ENCODE results near the gene CHRND. TPM values are rescaled to one million over a fixed set of nuclear protein-coding genes. Genes with fewer than 3 reads are reported as not detected.

Gene CHRND
- total and polyA plus RNA-seq, 2 donors from 2014 or later: not detected

DNA sequence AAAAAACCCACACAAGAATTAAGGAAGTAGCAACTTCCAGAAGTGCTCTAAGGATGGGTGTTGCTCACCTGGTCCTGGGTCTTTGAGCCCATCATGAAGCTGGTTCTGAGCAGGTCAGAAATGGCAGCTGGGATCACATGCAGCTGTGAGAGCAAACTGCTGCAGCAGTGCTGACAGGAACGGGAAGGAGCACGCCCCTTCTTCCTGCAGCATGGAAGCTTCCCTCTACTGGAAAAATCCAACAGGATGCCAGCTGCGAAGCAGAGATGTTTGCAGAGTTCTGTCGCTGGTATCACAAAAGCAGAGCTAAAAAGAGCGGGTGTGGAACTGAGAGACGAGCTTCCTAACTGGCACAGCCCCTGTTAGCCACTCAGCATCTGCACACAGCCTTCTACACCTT lies 58.3 kb downstream of the CHRND start:
- intact Hi-C loops (cut with DNase I): no loop called here
- H3K9ac ChIP-seq (ENCODE audit: low read length in 3 of 3): no peak overlapping the region
- H3K36me3 ChIP-seq (ENCODE audit: control insufficient read depth in 2 of 3, insufficient read depth in 3 of 3, low read length in 3 of 3): peaks cover 0 to 25% (median 6%) of the 10 kb centered on the region in 3 donors
- TF ChIP-seq, protein P1, sequence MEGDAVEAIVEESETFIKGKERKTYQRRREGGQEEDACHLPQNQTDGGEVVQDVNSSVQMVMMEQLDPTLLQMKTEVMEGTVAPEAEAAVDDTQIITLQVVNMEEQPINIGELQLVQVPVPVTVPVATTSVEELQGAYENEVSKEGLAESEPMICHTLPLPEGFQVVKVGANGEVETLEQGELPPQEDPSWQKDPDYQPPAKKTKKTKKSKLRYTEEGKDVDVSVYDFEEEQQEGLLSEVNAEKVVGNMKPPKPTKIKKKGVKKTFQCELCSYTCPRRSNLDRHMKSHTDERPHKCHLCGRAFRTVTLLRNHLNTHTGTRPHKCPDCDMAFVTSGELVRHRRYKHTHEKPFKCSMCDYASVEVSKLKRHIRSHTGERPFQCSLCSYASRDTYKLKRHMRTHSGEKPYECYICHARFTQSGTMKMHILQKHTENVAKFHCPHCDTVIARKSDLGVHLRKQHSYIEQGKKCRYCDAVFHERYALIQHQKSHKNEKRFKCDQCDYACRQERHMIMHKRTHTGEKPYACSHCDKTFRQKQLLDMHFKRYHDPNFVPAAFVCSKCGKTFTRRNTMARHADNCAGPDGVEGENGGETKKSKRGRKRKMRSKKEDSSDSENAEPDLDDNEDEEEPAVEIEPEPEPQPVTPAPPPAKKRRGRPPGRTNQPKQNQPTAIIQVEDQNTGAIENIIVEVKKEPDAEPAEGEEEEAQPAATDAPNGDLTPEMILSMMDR (IDR thresholded peaks at IDR 0.05; ENCODE audit: borderline replicate concordance, extremely low read depth, insufficient read depth): no peak
- no peaks in the 10 kb centered on the region for H3K27me3 ChIP-seq (ENCODE audit: control insufficient read depth, insufficient read depth, low read length)
- H3K9me3 ChIP-seq (ENCODE audit: control insufficient read depth in 2 of 3, insufficient read depth in 1 of 3, low read length in 3 of 3): no peaks in the 10 kb centered on the region
- H3K27ac ChIP-seq (ENCODE audit: low read depth in 2 of 2, low read length in 2 of 2): no peak overlapping the region
- peaks cover 0 to 19% (median 7%) of the 10 kb centered on the region in 3 donors for H3K4me1 ChIP-seq (ENCODE audit: control insufficient read depth in 2 of 3, insufficient read depth in 2 of 3, low read depth in 1 of 3, low read length in 3 of 3)
- no peak overlapping the region for H3K4me3 ChIP-seq (ENCODE audit: low read length in 3 of 3)
- DNase-seq (no peak), FAIRE-seq (no peak)

Other genes starting within 250 kb of the CHRND start
- not detected for gene ALPP, start 147.4 kb upstream of the CHRND start, total RNA-seq
- gene ALPP, start 147.4 kb upstream of the CHRND start, polyA plus RNA-seq (ENCODE audit: insufficient read depth, low read depth, low replicate concordance): not detected
- gene ALPG, start 119.3 kb upstream of the CHRND start, total RNA-seq: not detected
- gene ALPG, start 119.3 kb upstream of the CHRND start, polyA plus RNA-seq (ENCODE audit: insufficient read depth, low read depth, low replicate concordance): not detected
- 0.09 TPM for gene ALPI, start 70.0 kb upstream of the CHRND start, total RNA-seq
- gene ALPI, start 70.0 kb upstream of the CHRND start, polyA plus RNA-seq (ENCODE audit: insufficient read depth, low read depth, low replicate concordance): 0.49 TPM
- 6.7 TPM for gene ECEL1, start 38.3 kb upstream of the CHRND start, total RNA-seq
- gene ECEL1, start 38.3 kb upstream of the CHRND start, polyA plus RNA-seq (ENCODE audit: insufficient read depth, low read depth, low replicate concordance): 8.5 TPM
- not detected for gene PRSS56, start 5.8 kb upstream of the CHRND start, total RNA-seq
- gene PRSS56, start 5.8 kb upstream of the CHRND start, polyA plus RNA-seq (ENCODE audit: insufficient read depth, low read depth, low replicate concordance): not detected
- gene CHRNG, start 13.5 kb downstream of the CHRND start, total RNA-seq: not detected
- gene CHRNG, start 13.5 kb downstream of the CHRND start, polyA plus RNA-seq (ENCODE audit: insufficient read depth, low read depth, low replicate concordance): not detected
- 7.0 TPM for gene TIGD1, start 24.4 kb downstream of the CHRND start, total RNA-seq
- gene TIGD1, start 24.4 kb downstream of the CHRND start, polyA plus RNA-seq (ENCODE audit: insufficient read depth, low read depth, low replicate concordance): 4.8 TPM
- gene EIF4E2, start 24.5 kb downstream of the CHRND start, total RNA-seq: 79.2 TPM
- 78.3 TPM for gene EIF4E2, start 24.5 kb downstream of the CHRND start, polyA plus RNA-seq (ENCODE audit: insufficient read depth, low read depth, low replicate concordance)
- gene EFHD1, start 107.4 kb downstream of the CHRND start, total RNA-seq: 129 TPM
- 280 TPM for gene EFHD1, start 107.4 kb downstream of the CHRND start, polyA plus RNA-seq (ENCODE audit: insufficient read depth, low read depth, low replicate concordance)
- 79.8 TPM for gene GIGYF2, start 171.2 kb downstream of the CHRND start, total RNA-seq
- 13.5 TPM for gene GIGYF2, start 171.2 kb downstream of the CHRND start, polyA plus RNA-seq (ENCODE audit: insufficient read depth, low read depth, low replicate concordance)